Large intestine (tissue), 12 donors: ENCODE data around the gene ACP3. TPM values are rescaled to one million over a fixed set of nuclear protein-coding genes. Genes with fewer than 3 reads are reported as not detected.

Experiments used
- DNase-seq, 2 donors: peaks; one replicate each; pipeline versions ENCODE4 v3.0.0 to v3.0.0-alpha.2; 2013
- H3K27ac ChIP-seq: one replicate; pipeline ENCODE4 v1.5.1; 2013; ENCODE audit warnings: low read length
- H3K27me3 ChIP-seq: 2 replicates; pipeline ENCODE4 v1.6.1; 2013; ENCODE audit warnings: low read length; ENCODE audit not compliant: control insufficient read depth, insufficient read depth
- H3K36me3 ChIP-seq: 2 replicates; pipeline ENCODE4 v1.6.1; 2013; ENCODE audit warnings: low read length; ENCODE audit not compliant: control insufficient read depth, insufficient read depth
- H3K4me1 ChIP-seq: one replicate; pipeline ENCODE4 v1.6.1; 2013; ENCODE audit warnings: low read length; ENCODE audit not compliant: control insufficient read depth, insufficient read depth
- H3K4me3 ChIP-seq: one replicate; pipeline ENCODE4 v1.5.1; 2013; ENCODE audit warnings: low read length
- H3K9me3 ChIP-seq: one replicate; pipeline ENCODE4 v1.6.1; 2013; ENCODE audit warnings: mild to moderate bottlenecking, low read depth, low read length, moderate library complexity; ENCODE audit not compliant: control insufficient read depth
- WGBS: methylation state at CpG from one replicate; pipeline ENCODE4 v1.1.5; 2013; ENCODE audit warnings: low lambda C conversion rate; ENCODE audit not compliant: insufficient coverage; 5-methylcytosine and 5-hydroxymethylcytosine counted together
- long read RNA-seq, 11 donors: transcript quantifications; one replicate each; lab custom pipeline, GENCODE V29; 2026
- polyA plus RNA-seq: library from polyadenylated mRNA; unstranded; fragments of 120-200 nt; gene quantifications from one replicate; pipeline ENCODE4 v1.2.1, GENCODE V29; 2013

Gene ACP3
- polyA plus RNA-seq: 0.64 TPM
- long read RNA-seq, donor 1: 0 reads
- long read RNA-seq, donor 2: 0 reads
- long read RNA-seq, donor 3: 0 reads
- long read RNA-seq, donor 4: 0 reads
- long read RNA-seq, donor 5: 0 reads
- long read RNA-seq, donor 6: 0 reads
- long read RNA-seq, donor 7: 0 reads
- long read RNA-seq, donor 8, partial matches to known transcripts: 0 of 2 reads
- long read RNA-seq, donor 8, other reads (novel, unspliced or antisense): 0 of 2 reads
- long read RNA-seq, donor 9: 0 reads
- long read RNA-seq, donor 10: 0 reads
- long read RNA-seq, donor 11: 0 reads

- Histone ChIP-seq H3K9me3 (no peaks in the 10 kb centered on the region), H3K4me3 (no peak within 1 kb of the TSS), H3K36me3 (no peaks in the 10 kb centered on the region), H3K27me3 (no peaks in the 10 kb centered on the region), H3K27ac (peak within 1 kb of the TSS; percentile 37), H3K4me1 (peaks cover 8% of the 10 kb centered on the region)
- WGBS: 11% methylated on average over 3 of the region's 6 CpGs
- DNase-seq: peak; percentile 22 to 60
Observed at GRCh38 chr3:132317229-132317948, at the start of gene ACP3. TSS of gene ACP3 (plus strand) at chr3:132317407. CDS start at chr3:132317457, 50 bp downstream.

- WGBS: no CpG with 5 or more reads among the region's 2 CpGs
- H3K4me3 ChIP-seq: no peak overlapping the region
- H3K9me3 ChIP-seq: peaks cover 7% of the 10 kb centered on the region
- H3K27me3 ChIP-seq: no peaks in the 10 kb centered on the region
- H3K4me1 ChIP-seq: peaks cover 12% of the 10 kb centered on the region
- DNase-seq: no peak
- no peak overlapping the region for H3K27ac ChIP-seq
- no peaks in the 10 kb centered on the region for H3K36me3 ChIP-seq
Observed at GRCh38 chr3:132268956-132269355, 48.3 kb upstream of the ACP3 start.

- WGBS: no CpG with 5 or more reads among the region's 6 CpGs
- Histone ChIP-seq H3K4me3 (no peak overlapping the region), H3K27ac (no peak overlapping the region), H3K9me3 (peaks cover 9% of the 10 kb centered on the region), H3K4me1 (peaks cover 4% of the 10 kb centered on the region), H3K36me3 (no peaks in the 10 kb centered on the region), H3K27me3 (no peaks in the 10 kb centered on the region)
- peak in 1 of 2 donors; percentile 55 for DNase-seq
Observed at GRCh38 chr3:132273036-132273435, 44.2 kb upstream of the ACP3 start.

- Histone ChIP-seq H3K27me3 (no peaks in the 10 kb centered on the region), H3K4me1 (no peaks in the 10 kb centered on the region), H3K9me3 (peaks cover 3% of the 10 kb centered on the region), H3K27ac (no peak overlapping the region), H3K4me3 (no peak overlapping the region), H3K36me3 (no peaks in the 10 kb centered on the region)
- peak in 1 of 2 donors; percentile 31 for DNase-seq
- WGBS: no CpG with 5 or more reads among the region's 5 CpGs
Observed at GRCh38 chr3:132276228-132276906, 40.8 kb upstream of the ACP3 start.

GRCh38 chr3:132279030-132279429, 38.2 kb upstream of the ACP3 start:
- Histone ChIP-seq H3K36me3 (no peaks in the 10 kb centered on the region), H3K4me3 (no peak overlapping the region), H3K27me3 (no peaks in the 10 kb centered on the region), H3K27ac (no peak overlapping the region), H3K4me1 (peaks cover 1% of the 10 kb centered on the region), H3K9me3 (peaks cover 3% of the 10 kb centered on the region)
- DNase-seq: no peak
- no CpG with 5 or more reads among the region's 2 CpGs for WGBS

DNA sequence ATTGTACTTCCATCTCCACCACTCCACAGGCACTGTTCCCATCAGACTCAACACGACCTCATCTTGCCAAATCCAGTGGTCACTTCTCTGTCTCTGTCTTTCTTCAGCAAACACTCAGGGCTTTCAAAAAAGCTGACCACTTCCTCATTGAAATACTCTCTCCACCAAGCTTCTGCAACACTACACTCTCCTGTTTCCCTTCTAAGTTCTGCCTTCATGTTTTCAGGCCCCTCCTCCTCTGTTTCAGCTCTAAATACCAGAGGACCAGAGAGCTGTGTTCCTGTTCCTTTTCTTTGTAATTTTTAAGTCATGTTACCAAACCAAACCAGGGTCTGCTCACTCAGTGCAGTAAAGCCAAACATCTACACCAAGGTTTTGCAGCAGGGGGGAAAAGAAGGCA, 33.8 kb upstream of the ACP3 start:
- WGBS: 33% methylated on average over 1 of the region's 1 CpG
- peak overlapping the region; percentile 13 for H3K27ac ChIP-seq
- H3K4me3 ChIP-seq: no peak overlapping the region
- H3K36me3 ChIP-seq: no peaks in the 10 kb centered on the region
- H3K4me1 ChIP-seq: peaks cover 19% of the 10 kb centered on the region
- peak in 1 of 2 donors; percentile 16 for DNase-seq
- no peaks in the 10 kb centered on the region for H3K27me3 ChIP-seq
- peaks cover 15% of the 10 kb centered on the region for H3K9me3 ChIP-seq

DNA sequence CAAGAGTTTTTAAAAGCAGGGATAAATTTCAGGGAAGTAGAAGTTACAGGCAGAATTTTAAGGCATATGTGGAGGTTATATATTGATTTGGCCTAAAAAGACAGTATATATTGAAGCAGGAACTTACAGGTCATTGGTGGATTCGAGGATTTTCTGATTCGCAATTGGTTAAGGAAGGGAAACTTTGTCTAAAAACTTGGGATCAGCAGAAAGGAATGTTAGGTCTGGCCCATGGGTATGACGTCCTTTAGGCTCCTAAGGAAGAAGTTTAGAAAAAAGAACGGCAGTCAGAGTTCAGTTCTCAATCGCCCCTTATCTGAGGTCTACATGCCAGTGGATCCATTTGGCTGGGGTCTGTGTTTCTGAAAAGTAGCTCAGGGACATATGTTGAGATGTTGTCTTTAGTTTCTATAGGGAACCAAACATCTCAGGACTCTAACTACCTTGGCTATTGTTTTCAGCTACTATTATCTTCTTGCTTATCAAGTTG, 33.2 kb upstream of the ACP3 start:
- peak overlapping the region; percentile 82 for H3K27ac ChIP-seq
- no peak overlapping the region for H3K4me3 ChIP-seq
- no peak for DNase-seq
- no peaks in the 10 kb centered on the region for H3K27me3 ChIP-seq
- peaks cover 19% of the 10 kb centered on the region for H3K4me1 ChIP-seq
- H3K9me3 ChIP-seq: peaks cover 15% of the 10 kb centered on the region
- H3K36me3 ChIP-seq: no peaks in the 10 kb centered on the region
- WGBS: no CpG with 5 or more reads among the region's 5 CpGs

- DNase-seq: peak; percentile 48 to 77
- WGBS: no CpG with 5 or more reads among the region's 32 CpGs
- peak overlapping the region; percentile 82 for H3K27ac ChIP-seq
Observed at GRCh38 chr3:132284781-132285619, 32.2 kb upstream of the ACP3 start.

DNA sequence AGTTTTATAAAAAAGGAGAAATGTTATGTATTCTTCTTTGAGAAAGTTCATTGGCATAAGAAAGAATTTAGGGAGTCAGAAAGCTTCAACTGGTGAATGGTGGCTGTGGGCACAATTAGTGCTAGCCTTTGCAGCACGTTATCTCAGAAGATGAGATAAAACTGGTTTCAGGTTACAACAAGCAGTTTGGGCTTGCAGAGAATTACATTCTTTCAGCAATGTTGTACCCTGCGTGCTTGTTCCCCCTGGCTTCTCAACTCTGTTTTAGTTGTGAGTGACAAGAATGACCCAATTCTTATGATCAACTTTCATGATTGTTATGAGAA, 31.6 kb upstream of the ACP3 start:
- no peaks in the 10 kb centered on the region for H3K36me3 ChIP-seq
- H3K9me3 ChIP-seq: peaks cover 15% of the 10 kb centered on the region
- WGBS: no CpG with 5 or more reads among the region's 2 CpGs
- peak overlapping the region; percentile 82 for H3K27ac ChIP-seq
- H3K27me3 ChIP-seq: no peaks in the 10 kb centered on the region
- peaks cover 19% of the 10 kb centered on the region for H3K4me1 ChIP-seq
- peak in 1 of 2 donors; percentile 34 for DNase-seq
- no peak overlapping the region for H3K4me3 ChIP-seq

More at GRCh38 chr3:132284781-132285619, 32.2 kb upstream of the ACP3 start:
- Histone ChIP-seq H3K9me3 (peaks cover 15% of the 10 kb centered on the region), H3K4me1 (peaks cover 19% of the 10 kb centered on the region), H3K36me3 (no peaks in the 10 kb centered on the region), H3K4me3 (peak overlapping the region; percentile 10), H3K27me3 (no peaks in the 10 kb centered on the region)

DNA sequence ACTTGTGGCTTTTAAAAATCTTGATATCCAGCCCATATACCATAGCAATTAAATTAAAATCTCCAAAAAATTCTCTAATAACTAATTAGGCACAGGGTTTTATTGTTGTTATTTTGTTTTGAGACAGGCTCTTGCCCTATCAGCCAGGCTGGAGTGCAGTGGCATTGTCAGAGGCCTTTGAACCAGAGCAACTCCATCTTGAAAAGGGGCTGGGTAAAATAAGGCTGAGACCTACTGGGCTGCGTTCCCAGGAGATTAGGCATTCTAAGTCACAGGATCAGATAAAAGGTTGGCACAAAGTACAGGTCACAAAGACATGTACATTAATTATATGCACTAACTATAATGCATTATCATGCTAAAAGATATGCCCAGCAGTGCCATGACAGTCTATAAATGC, 31.2 kb upstream of the ACP3 start:
- peaks cover 15% of the 10 kb centered on the region for H3K9me3 ChIP-seq
- H3K4me3 ChIP-seq: no peak overlapping the region
- no peaks in the 10 kb centered on the region for H3K36me3 ChIP-seq
- no peak for DNase-seq
- no CpG with 5 or more reads among the region's 1 CpG for WGBS
- peaks cover 19% of the 10 kb centered on the region for H3K4me1 ChIP-seq
- no peaks in the 10 kb centered on the region for H3K27me3 ChIP-seq
- peak overlapping the region; percentile 82 for H3K27ac ChIP-seq
